Osteocyte (in vitro differentiated cells): ENCODE results near the gene LPAR1. TPM values are rescaled to one million over a fixed set of nuclear protein-coding genes. Genes with fewer than 3 reads are reported as not detected.

ENCODE experiments used
- DNase-seq: peaks from one replicate; pipeline ENCODE4 v3.0.0; 2021; ENCODE audit warnings: mixed read lengths; ENCODE audit not compliant: unreplicated experiment; ENCODE audit errors: extremely low spot score
- H3K27ac Mint-ChIP-seq: one replicate; pipeline ENCODE4 v1.8.0; 2021; ENCODE audit warnings: mild to moderate bottlenecking, mixed read lengths; ENCODE audit not compliant: unreplicated experiment
- H3K27me3 Mint-ChIP-seq: one replicate; pipeline ENCODE4 v1.8.0; 2021; ENCODE audit warnings: mixed read lengths; ENCODE audit not compliant: unreplicated experiment
- H3K36me3 Mint-ChIP-seq: one replicate; pipeline ENCODE4 v1.8.0; 2021; ENCODE audit warnings: mixed read lengths; ENCODE audit not compliant: unreplicated experiment
- H3K4me1 Mint-ChIP-seq: one replicate; pipeline ENCODE4 v1.8.0; 2021; ENCODE audit warnings: mixed read lengths; ENCODE audit not compliant: unreplicated experiment
- H3K4me3 Mint-ChIP-seq: one replicate; pipeline ENCODE4 v1.8.0; 2021; ENCODE audit warnings: mild to moderate bottlenecking, moderate library complexity, mixed read lengths; ENCODE audit not compliant: unreplicated experiment
- H3K9me3 Mint-ChIP-seq: one replicate; pipeline ENCODE4 v1.8.0; 2021; ENCODE audit warnings: mixed read lengths; ENCODE audit not compliant: unreplicated experiment
- CTCF ChIP-seq: fragments of 200-600 bp; sonication (generic); IDR thresholded peaks from 2 replicates; pipeline ENCODE4 v1.5.0; 2021; ENCODE audit warnings: antibody characterized with exemption, mild to moderate bottlenecking, moderate library complexity
- total RNA-seq: library from RNA; stranded (reverse); gene quantifications from 2 replicates; pipeline ENCODE4 v1.2.1, GENCODE V29; 2021

Gene LPAR1
- total RNA-seq, 1 donor from 2014 or later = 120 TPM

DNA sequence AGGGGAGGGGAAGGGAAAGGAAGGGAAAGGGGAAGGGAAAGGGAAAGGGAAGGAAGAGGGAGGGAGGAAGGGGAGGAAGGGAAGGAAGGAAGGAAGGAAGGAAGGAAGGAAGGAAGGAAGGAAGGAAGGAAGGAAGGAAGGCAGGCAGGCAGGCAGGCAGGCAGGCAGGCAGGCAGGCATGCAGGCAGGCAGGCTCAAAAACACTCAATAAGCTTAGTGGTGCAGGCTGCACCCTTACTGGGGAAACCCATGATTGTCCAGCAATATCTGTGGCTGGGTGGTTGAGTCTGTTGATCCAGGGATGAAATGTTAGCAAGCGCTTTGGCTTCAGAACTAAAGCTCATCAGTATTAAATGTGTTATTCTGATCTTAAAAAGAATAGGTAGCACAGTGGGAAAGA lies 145.6 kb downstream of the LPAR1 start:
- DNase-seq = no peak
- peak overlapping the region; percentile 56 for H3K27ac Mint-ChIP-seq
- no peak for TF ChIP-seq CTCF
- H3K4me3 Mint-ChIP-seq = no peak overlapping the region
- peaks cover 25% of the 10 kb centered on the region for H3K36me3 Mint-ChIP-seq
- peaks cover 79% of the 10 kb centered on the region for H3K4me1 Mint-ChIP-seq
- no peaks in the 10 kb centered on the region for H3K27me3 Mint-ChIP-seq
- H3K9me3 Mint-ChIP-seq = peaks cover 8% of the 10 kb centered on the region

GRCh38 chr9:110891760-110892159 lies 146.5 kb downstream of the LPAR1 start:
- no peak for DNase-seq
- TF ChIP-seq CTCF = no peak
- peaks cover 19% of the 10 kb centered on the region for H3K36me3 Mint-ChIP-seq
- peaks cover 76% of the 10 kb centered on the region for H3K4me1 Mint-ChIP-seq
- H3K27me3 Mint-ChIP-seq = no peaks in the 10 kb centered on the region
- H3K27ac Mint-ChIP-seq = peak overlapping the region; percentile 90
- H3K9me3 Mint-ChIP-seq = peaks cover 4% of the 10 kb centered on the region
- H3K4me3 Mint-ChIP-seq = no peak overlapping the region

DNA sequence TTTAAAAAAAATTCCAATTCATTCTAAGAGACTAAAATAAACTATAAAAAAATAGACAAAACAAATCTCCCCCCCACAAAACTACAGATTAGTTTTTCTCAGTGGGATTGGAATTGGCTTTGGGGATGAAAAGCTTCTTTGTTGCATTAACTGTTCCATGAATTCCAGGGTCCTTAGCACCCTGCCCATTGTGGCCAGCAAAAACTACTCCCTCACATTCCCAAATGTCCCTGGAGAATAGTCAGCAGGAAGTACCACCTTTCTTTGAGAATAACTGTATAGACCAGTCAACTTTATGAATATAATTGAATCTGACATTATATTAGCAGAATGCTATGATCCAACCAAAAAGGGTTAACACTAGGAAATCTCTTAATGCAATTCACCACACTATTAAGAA lies 147.9 kb downstream of the LPAR1 start:
- DNase-seq = no peak
- no peak overlapping the region for H3K4me3 Mint-ChIP-seq
- H3K36me3 Mint-ChIP-seq = peaks cover 9% of the 10 kb centered on the region
- peaks cover 73% of the 10 kb centered on the region for H3K4me1 Mint-ChIP-seq
- TF ChIP-seq CTCF = no peak
- peak overlapping the region; percentile 90 for H3K27ac Mint-ChIP-seq
- peaks cover 4% of the 10 kb centered on the region for H3K9me3 Mint-ChIP-seq
- no peaks in the 10 kb centered on the region for H3K27me3 Mint-ChIP-seq

DNA sequence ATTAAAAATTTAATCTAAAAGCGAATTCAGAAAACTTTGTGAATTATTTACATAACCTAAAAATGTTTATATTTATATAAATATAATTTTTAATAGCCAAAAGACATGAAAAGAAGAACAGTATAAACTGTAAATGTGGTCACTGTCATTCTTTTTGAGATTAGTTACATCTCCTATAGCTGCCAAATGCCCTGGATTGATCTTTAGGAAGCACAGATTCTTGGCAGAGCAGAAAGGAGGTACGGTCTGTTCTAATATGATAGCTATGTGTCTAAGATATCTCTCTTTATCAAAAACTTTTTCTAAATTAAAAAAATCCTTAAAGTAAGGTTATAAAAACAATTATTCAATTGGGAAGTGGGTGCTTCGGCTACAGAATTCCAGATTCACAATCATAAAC lies 151.0 kb downstream of the LPAR1 start:
- Mint-ChIP-seq H3K27me3 (no peaks in the 10 kb centered on the region), H3K27ac (peak overlapping the region; percentile 7), H3K9me3 (peaks cover 4% of the 10 kb centered on the region)

DNA sequence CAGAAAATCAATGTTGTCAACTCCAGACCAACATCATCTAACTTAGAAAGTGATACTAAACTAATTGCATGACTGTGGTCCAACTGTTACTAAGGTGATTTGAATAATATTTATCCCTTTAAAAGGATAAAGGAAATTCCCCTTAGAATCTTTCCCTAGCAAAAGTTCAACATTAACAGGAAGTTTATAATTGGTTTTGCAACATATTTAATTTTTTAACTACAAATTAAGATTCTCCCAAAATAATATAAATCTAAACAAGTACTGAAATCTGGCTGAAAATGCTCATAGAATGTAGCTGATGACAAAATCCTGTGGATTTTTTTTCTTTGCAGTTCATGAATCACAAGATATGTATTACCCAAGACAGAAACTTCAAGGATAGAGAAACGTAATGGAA lies 151.4 kb downstream of the LPAR1 start:
- no peak for TF ChIP-seq CTCF
- peak overlapping the region; percentile 81 for H3K27ac Mint-ChIP-seq
- DNase-seq = no peak
- no peak overlapping the region for H3K4me3 Mint-ChIP-seq
- H3K4me1 Mint-ChIP-seq = peaks cover 62% of the 10 kb centered on the region
- H3K36me3 Mint-ChIP-seq = peaks cover 18% of the 10 kb centered on the region
- peaks cover under 1% of the 10 kb centered on the region for H3K9me3 Mint-ChIP-seq
- H3K27me3 Mint-ChIP-seq = no peaks in the 10 kb centered on the region

More for the DNA sequence above, 151.0 kb downstream of the LPAR1 start:
- TF ChIP-seq CTCF = no peak
- no peak overlapping the region for H3K4me3 Mint-ChIP-seq
- no peak for DNase-seq
- H3K36me3 Mint-ChIP-seq = peaks cover 17% of the 10 kb centered on the region
- H3K4me1 Mint-ChIP-seq = peaks cover 63% of the 10 kb centered on the region
